HPDE6-E6E7 (cell line): ENCODE measurements around the gene TMEM208.
A peak's percentile ranks its signal among the peaks of the same experiment; 100 is the strongest.

Source experiments
- DNase-seq: peaks from one replicate; pipeline ENCODE4 v3.0.0; 2011; ENCODE audit warnings: missing footprints; ENCODE audit errors: extremely low spot score

The TMEM208 gene

DNA sequence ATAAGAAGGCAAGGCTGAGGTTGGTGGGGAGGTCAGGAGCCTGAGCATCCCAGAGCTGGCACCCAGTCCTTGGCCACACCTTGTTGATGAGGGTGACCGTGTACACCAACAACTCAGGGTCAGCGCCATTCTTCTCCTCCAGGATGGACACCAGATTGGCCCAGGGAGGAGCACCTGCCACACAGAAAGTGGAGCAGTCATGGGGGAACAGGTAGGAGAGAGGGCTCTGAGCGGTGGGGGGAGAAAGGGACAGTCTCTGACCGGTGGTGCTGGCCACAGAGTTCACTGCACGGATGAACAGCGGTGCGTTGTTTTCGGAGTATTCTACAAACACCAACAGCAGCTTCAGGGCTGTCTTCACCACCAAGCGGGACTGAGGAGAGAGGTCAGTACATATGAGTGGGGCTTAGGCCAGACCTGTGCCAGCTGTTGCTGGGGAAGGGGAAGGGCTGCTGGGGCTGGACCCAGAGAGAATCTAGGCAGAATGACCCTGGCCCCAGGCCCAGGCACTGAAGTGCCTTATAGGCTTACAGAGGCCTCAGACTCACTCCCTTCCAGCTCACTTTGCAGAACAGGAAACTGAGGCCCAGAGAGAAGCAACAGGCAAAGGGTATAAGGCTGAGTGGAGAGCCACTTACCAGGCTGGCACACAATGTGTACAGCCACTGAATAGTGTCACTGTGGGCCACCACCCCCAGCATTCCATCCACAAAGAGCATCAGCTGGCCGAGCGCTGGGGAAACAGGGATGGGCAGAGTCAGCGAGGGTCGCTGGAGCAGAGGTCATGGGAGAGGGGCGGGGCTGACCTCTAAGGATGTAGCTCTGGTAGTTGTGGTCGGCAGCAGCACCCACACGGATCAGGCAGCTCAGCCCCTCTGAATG is 10.7 kb downstream of the TMEM208 start:
- no peak for DNase-seq

DNA sequence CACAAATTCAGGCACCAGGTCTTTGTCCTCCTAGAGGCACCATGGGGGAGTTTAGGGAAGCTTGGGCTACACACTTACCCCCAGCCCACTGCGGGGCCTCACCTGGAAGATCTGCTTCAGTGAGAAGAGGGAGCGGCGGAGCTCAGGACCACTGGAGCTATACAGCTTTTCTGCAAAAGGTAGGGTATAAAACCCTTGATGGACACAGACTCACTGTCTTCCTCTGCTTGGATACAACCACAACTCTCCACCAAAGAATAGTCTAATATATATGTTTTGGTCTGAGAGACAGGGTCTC is 11.3 kb downstream of the TMEM208 start:
- DNase-seq: no peak

DNA sequence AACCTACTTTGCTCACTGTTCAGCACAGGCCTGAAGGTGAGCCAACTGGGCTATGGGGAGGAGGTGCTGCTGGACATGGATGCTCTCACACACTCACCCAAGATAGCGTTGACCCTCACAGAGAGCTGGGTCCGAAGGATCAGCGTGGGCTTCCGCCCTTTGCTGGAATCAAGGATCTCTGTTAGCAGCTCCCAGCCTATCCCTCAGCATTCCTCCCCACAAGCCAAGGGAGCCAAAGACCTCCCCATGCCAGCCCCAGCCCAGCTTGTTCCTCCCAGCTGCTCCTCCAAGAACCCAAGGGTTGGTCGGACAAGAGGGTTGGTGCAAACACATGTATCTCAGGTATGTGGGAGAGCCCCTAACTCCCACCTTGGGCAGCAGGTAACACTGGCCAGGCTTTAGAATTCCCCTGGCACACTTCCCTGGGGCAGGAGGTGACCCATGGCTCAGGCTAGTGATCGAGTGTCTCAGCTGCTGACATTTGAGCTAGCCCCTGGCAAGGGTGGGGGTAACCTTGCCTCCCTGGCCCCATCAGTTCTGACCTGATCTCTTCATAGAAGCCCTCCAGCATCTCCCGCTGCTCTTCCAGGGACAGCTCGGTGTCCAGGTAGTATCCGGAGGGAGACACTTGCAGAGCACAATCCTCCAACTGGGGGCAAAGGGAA is 12.0 kb downstream of the TMEM208 start:
- DNase-seq: no peak

DNA sequence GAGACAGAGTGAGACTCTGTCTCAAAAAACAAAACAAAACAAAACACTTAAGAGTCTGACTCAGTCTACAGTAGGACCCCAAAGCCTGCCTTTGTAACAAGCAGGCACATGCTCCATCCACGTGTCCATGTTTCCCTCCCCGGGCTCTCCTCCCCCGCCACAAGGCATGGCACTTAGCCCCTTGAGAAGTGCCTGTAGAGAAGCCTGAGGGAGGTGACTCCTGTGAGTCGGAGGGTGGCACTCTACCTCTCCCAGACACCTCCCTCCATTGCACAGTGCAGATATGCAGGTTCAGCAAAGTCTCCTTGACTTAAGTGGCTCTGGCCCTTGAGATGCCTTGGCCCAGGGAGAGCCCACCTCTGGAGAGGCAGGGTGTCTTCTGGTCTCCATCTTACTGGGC is 13.6 kb downstream of the TMEM208 start:
- no peak for DNase-seq

DNA sequence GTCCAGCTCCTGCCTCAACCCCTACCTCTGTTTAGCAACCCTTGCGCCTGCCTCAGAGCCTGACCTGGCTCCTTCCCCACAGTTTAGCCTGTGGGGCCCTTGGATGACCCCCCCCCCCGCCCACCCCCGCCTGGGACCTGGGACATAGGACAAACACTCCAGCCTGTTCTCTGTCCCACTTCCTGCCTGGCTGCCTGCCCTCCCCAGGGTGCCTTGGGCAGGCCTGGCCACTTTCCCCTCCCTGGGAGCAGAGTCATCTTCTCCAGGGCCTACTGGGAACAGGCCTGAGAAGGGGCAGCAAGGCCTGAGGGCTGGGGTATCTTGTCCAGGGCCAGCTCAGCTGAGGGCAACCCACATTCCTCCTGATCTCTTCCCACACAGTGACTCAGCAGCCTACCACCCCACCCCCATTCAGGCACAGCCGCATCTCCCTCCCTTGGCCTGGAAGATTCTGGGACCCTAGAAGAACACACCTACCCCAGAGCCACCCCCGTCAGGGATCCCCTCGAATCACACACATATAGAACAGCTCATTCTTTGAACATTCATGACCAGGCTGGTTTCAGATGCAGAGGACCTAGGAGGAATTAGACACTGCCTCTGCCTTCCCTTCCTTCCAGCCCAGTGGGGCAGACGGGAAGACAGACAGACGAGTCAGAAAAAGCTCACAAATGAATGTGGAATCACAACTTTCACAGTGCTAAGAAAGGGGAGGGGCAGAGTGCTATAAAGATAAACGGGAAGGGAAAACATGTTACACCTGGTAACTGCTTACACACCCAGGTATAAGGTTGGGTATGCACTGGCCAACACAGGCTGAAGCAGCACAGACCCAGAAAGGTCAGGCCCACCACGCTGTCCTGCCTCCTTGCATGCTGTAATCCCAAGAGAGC is 14.3 kb downstream of the TMEM208 start:
- peak; percentile 76 for DNase-seq

DNA sequence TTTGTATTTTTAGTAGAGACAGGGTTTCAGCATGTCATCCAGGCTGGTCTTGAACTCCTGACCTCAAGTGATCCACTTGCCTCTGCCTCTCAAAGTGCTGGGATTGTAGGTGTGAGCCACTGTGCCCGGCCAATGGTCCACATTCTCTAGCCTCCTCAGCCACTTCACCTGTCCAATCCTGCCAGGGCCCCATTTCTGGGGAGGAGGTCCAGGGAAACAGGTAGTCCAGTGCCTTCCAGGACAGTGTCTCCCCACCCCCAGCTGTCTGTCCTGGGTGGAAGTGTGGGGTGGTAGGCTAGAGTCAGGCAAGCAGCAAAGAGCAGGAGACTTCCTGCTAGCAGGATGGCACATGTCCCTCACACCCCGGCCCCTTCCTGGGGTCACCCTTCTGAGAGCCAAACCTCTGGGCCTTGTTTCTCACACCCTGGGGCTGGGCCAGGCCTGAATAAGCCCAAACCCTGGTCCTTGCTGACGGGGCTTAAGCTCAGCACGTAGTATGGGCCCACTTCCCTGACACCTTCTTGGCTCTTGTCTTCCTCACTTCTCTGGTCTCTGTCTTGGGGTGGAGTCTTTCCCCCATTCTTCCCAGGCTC is 15.3 kb downstream of the TMEM208 start:
- DNase-seq: no peak

DNA sequence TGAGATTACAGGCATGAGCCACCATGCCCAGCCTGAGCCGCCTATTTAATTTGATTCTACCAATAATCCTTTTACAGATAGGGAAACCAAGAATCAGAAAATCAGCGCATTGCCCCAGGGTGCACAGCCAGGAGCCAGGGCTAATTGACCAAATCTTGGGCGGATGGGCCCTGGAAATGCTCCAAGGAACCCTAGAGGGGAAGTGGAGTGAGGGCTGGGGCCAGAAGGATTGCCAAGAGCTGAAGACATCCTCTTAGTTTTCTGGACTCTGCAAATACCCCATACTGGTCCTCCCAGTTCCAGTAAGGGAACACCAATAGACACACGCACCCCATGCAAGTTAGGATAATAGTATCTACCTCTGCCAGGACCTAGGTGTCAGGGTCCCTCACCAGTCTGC is 16.6 kb downstream of the TMEM208 start:
- no peak for DNase-seq

DNA sequence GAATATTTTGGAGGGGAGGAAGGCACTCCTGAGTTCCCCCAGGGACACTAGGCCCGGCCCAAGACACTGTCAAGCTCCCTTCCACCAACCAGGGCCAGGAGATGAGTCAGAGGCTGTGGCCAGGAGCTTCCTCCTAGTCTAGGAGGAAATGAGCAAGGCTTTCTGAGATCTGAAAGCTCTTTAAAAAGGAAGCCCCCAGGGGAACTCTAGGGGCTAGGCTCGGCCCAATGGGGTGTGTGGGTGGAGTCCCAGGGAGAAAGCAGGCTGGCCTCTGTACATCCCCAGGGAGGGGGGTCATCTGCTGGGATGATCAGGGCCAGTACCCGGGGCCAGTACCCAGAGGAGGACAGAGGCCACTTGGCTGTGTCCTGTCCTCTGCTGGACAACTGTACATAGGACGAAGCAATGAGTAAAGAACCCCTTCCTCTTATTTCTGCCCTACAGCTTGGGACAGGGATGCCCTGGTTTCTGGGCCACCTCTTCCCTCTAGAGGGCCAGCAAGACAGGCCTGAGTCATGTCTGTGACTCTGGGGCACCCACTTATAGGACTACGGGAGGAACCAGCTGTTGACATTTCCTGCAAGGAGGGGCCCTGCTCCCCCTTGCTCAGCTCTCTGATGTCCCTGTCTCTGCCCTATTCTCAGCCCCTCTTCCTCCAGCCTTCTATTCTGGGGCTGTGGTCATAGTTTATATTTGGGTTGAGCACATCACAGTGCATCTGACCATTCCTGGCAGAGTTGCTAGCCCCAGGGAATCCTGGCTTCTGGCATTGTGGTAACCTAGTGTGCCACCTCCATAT is 17.7 kb downstream of the TMEM208 start:
- peak; percentile 90 for DNase-seq

DNA sequence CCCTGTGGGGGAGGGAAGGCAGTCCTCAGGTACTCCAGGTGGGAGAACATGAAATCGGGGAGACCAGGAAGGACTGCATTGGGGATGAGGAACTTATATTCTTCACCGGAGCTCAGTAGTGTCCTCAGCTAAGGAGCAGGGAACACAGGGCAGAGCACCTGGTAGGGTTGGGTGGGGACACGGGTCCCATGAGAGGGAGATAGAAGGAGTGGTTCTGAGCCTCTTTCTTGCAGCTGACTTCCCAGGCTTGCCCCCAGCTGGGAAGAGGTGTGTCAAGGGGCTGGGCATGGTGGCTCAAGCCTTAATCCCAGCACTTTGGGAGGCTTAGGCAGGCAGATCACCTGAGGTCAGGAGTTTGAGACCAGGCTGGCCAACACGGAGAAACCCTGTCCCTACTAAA is 18.3 kb downstream of the TMEM208 start:
- DNase-seq: no peak

DNA sequence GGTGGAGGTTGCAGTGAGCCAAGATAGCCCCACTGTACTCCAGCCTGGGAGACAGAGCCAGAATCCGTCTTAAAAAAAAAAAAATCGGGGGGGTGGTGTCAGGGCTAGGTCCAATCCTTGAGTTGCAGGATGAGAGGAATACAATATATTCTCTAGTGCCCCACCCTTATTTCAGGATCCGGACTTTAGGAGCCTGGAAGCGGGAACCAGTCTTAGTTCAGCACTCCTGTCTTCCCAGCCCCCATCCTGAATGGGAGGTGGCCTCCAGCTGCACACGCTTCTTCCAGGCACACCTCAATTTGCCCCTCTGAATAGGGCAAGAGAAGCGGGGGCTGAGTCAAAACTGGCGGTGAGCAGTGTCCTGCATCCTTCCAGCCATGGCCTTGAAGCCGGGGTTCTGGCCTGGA is 18.7 kb downstream of the TMEM208 start:
- DNase-seq: no peak

DNA sequence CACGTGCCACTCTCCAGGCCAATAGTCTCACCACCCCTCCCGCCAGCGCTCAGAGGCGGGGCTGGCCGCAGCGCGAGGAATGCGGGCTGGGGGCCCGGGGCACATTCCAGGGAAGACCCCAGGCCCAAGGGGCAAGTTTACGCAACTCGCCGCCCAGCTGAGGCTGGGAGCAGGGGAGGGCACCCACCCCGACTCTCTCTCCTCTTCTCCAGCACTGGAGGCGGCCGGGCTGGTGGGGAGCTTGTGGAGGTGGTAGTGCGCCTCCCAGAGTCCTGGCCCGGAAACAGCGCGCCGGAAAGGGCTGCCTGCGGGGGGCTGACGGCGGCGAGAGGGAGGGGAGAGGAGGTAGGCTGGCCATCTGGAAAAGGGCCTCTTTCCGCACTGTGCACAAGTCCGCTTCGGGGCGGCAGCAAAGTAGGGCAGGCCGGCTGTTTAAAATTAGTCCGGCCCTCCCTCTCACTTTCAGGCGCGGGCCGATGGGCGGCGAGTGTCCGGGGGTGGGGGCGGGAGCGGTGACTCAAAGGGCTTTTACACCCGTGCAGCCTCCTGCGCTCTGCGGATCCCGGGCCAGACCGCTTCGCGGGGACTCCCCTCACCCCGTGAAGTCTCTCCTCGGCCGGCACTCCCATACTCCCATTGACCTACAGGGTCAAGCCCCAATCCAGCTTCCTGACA is 19.3 kb downstream of the TMEM208 start:
- DNase-seq: no peak

DNA sequence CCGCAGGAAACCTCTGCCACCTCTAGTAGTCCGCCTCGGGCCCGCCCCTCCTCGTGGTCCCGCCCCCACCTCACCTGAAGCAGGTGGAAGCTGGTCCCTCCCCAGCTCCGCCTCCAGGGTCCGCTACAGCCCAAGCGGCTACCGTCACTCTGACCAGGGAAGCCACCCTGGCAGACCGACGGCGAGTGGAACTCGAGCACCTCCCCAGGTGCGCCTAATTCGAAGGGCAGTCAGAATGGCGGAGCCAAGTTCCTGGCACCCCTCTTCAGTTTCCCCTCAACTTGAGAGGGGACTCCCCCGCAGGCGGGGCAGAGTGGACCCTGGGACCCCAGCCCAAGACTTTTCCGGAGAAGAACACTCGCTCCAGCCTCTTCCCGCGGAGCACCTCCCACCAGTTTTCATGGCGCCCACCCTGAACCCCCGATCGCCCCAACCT is 19.8 kb downstream of the TMEM208 start:
- peak; percentile 89 for DNase-seq

DNA sequence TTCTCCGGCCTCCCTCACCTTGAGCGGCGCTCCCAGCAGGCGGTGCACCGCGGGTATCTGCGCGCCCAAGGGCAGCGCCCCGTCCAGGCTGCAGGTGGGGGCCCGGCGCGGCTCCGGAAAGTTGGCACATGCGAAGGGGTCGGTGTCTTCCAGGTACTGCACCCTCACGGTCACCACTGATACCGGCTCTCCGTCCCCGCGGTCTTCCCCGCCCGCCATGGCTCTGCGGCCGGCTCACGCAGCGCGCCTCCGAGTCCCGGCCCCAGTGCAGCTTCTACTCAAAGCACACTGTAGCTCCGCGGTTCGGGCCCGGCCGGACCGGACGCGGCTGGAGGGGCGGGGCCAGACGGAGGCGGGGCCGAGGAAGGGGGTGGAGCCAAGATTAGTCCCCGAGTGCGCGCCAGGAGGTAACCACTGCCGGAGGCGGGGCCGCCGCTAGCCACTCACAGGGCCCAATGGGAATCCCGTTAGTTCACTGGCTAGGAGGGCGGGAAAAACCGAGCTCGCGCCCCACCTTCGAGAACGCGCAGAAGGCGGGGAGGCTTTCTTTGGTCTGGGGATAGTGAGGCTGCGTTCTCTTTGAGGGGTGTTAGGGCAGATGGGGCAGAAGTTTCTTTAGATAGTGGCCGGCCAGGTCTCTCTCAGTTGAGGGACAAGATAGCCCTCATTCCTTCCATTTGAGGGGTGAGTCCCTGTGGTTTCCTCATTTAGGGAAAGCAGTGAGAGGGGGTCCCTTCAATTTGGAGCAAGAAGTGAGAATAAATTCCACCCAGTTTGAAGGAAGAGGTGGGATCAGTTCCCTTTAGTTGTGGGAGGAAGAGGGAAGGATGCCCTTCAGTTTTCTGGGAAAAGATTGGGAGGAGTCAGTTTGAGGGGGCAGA is 20.5 kb downstream of the TMEM208 start, which contains the start of gene FHOD1:
Gene FHOD1 (minus strand): TSS at position 290 of the 881 bp plus-strand sequence. CDS start 71 bp downstream, at position 219.
- peak; percentile 97 for DNase-seq

DNA sequence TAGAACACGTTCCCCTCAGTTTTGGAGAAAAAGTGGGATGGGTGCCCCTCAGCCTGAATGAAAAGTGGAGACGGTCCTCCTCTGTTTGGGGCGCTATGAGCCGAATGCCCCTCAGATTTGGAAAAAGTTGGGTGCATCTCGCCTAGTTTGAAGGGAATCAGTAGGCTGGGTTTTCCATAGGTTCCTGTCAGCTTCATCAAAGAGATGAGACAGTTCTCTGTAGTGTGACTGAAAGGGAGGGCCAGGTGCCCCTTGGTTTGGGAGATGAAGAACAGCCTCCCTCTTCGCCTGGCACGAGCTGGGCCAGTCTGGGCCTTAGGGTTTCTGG is 21.1 kb downstream of the TMEM208 start:
- no peak for DNase-seq

DNA sequence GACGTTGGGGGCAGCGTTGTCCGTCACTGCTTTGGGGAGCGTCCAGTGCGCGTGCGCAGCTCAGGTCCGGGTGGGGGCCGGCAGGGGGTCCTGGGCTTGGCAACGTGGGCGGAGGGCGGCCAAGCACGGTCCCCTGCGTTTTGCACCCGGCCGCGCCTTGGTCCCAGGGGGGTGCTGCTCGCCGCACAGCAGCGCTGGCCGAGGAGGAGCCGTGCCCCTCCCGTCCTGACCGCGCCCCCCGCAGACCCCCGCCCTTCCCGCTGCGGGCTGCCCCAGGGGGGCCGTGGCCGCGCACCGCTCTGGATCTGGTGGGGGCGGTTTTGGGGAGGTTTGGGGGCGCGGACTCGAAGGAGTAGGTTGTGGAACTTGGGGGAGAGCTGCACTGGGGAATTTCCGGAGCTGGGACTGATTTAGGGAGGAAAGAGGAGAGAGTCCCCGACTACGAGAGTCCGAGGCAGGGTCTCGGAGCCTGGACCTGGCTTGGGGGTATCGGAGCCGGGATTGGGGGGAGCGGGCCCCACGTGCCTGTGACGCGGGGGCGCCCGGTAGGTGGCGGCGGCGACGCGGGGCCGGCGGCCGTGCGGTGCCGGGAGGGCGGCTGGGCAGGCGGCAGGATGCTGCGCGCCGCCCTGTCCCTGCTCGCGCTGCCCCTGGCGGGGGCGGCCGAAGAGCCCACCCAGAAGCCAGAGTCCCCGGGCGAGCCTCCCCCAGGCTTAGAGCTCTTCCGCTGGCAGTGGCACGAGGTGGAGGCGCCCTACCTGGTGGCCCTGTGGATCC is 21.7 kb downstream of the TMEM208 start, which contains the start of gene SLC9A5:
Gene SLC9A5 (plus strand): TSS at position 579 of the 777 bp plus-strand sequence. CDS start 36 bp downstream, at position 615.
- DNase-seq: no peak

DNA sequence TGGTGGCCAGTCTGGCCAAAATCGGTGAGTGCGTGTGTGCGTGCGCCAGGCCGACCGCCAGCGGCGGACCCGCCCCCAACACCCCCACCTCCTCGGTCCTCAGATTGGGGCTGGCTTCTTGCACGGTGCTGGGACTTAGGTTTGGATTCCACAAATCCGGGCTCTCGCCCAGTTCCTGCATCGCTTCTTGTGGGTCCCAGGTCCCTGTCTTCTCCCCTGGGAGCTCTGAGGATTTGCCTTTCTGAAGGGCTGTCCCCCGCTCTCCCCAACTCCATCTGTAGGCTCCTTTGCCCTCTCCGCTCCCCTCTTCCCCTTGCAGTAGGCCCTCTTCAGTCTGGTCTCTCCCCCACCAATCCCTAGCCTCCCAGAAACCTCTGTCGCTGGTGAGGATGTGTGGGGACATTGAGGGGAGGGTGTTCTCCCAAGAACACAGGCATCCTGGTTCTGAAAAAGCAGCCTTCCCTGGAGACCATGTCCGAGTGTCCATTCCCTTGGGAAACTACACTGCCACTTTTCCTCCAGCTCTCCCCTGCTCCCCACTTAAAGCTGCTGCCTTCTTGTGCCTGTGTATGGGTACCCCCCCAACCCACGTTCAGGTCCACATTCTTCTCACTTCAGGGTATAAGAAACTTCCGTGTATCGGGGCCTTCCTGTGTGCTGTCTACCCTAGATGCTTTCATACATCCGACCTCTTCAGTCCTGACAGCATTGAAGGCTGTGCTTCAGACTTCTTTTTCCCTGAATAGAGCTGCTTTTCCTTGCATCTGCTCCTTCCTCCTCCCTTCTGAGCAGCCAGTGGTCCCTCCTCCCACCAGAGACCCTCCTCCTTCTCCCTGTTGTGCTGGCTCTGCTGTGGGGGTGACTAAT is 22.5 kb downstream of the TMEM208 start:
- DNase-seq: no peak

DNA sequence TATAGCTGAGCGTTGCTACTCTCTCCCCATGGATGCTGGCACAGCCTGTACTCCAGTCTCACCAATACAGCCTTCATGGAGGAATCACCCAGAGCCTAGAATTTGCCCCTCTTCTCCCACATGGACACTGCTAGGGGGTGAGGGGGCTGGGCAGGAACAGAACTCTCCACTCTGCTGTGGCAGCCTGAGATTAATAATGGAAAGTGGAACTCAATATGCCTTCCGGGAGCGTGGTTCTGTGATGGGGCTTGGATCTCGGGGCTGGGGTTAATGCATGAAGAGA is 23.1 kb downstream of the TMEM208 start:
- no peak for DNase-seq
